DND-41 (cell line): Measurements from ENCODE around the gene CACNA1D.
A peak's percentile ranks its signal among the peaks of the same experiment; 100 is the strongest.

Experiments used
- ATAC-seq: fragments of 200-7000 bp; cut with Tn5 transposase; 3 replicates; pipeline ENCODE4 v1.9.1; 2021; ENCODE audit warnings: low read depth; ENCODE audit not compliant: insufficient read depth
- DNase-seq: peaks from one replicate; pipeline ENCODE4 v3.0.0-alpha.2; 2020
- H2AFZ ChIP-seq: 2 replicates; pipeline ENCODE4 v1.6.0; 2012; ENCODE audit warnings: low read depth, low read length
- H3K27ac ChIP-seq: 2 replicates; pipeline ENCODE4 v1.5.1; 2012; ENCODE audit warnings: low read length, inconsistent platforms
- H3K27me3 ChIP-seq: fragments of 200-600 bp; sonication (generic); 2 replicates; pipeline ENCODE4 v1.6.0; 2012; ENCODE audit warnings: low read length, mild to moderate bottlenecking, inconsistent platforms; ENCODE audit not compliant: insufficient read depth, poor library complexity
- H3K36me3 ChIP-seq: 2 replicates; pipeline ENCODE4 v1.5.1; 2012; ENCODE audit warnings: low read length, inconsistent platforms; ENCODE audit not compliant: insufficient read depth
- H3K4me1 ChIP-seq: 2 replicates; pipeline ENCODE4 v1.5.1; 2012; ENCODE audit warnings: mild to moderate bottlenecking, low read length; ENCODE audit not compliant: insufficient read depth
- H3K4me2 ChIP-seq: 2 replicates; pipeline ENCODE4 v1.6.0; 2012; ENCODE audit warnings: mild to moderate bottlenecking, moderate library complexity, low read length, inconsistent platforms; ENCODE audit not compliant: insufficient read depth
- H3K4me3 ChIP-seq, 2 experiments: fragments of 200-600 bp in 1 of 2; shearing (Covaris generic) in 1 of 2; 2 replicates each; pipeline ENCODE4 v1.5.1; 2012 to 2016; ENCODE audit warnings: inconsistent platforms in 2 of 2, low read length in 2 of 2, mild to moderate bottlenecking in 2 of 2, low read depth in 1 of 2, moderate library complexity in 1 of 2
- H3K79me2 ChIP-seq: 2 replicates; pipeline ENCODE4 v1.6.0; 2012; ENCODE audit warnings: low read length, inconsistent platforms; ENCODE audit not compliant: insufficient read depth
- H3K9ac ChIP-seq: 2 replicates; pipeline ENCODE4 v1.6.0; 2012; ENCODE audit warnings: low read depth, mild to moderate bottlenecking, inconsistent platforms, low read length, moderate library complexity
- H3K9me3 ChIP-seq: 2 replicates; pipeline ENCODE4 v1.5.1; 2012; ENCODE audit warnings: low read length, moderate library complexity, mild to moderate bottlenecking, inconsistent platforms; ENCODE audit not compliant: insufficient read depth, severe bottlenecking
- H4K20me1 ChIP-seq: 2 replicates; pipeline ENCODE4 v1.6.0; 2012; ENCODE audit warnings: low read length; ENCODE audit not compliant: insufficient read depth
- CTCF ChIP-seq: IDR thresholded peaks from 2 replicates; pipeline ENCODE4 v1.5.1; 2012; ENCODE audit warnings: borderline replicate concordance, low read length, moderate library complexity, mild to moderate bottlenecking; ENCODE audit not compliant: poor library complexity, severe bottlenecking; ENCODE audit errors: extremely low read depth
- EZH2 ChIP-seq: IDR thresholded peaks from 3 replicates; pipeline ENCODE4 v1.6.1; 2012; ENCODE audit warnings: borderline replicate concordance, low read depth, mild to moderate bottlenecking, moderate library complexity, low read length, inconsistent platforms; ENCODE audit not compliant: severe bottlenecking

CACNA1D gene

DNA sequence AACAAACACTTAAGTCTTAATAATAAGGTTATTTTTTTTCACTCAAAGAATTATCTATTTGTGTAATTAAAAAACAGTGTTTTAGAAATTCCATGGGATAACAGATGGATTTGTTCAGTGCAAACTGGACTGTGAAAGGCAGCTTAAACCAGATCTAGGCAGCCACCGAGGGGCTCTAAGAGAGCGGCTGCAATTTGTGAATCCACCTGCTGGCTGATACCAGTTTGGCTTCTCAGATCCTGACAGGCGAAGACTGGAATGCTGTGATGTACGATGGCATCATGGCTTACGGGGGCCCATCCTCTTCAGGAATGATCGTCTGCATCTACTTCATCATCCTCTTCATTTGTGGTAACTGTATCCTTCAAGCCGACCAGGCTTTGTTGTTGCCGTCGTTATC is 232.2 kb downstream of the CACNA1D start:
- TF ChIP-seq EZH2 (no peak), CTCF (no peak)
- ATAC-seq (no peak), DNase-seq (no peak)
- Histone ChIP-seq H3K9ac (no peak overlapping the region), H4K20me1 (no peaks in the 10 kb centered on the region), H3K9me3 (no peaks in the 10 kb centered on the region), H2AFZ (no peak overlapping the region), H3K27me3 (peaks cover 8% of the 10 kb centered on the region), H3K79me2 (no peaks in the 10 kb centered on the region), H3K27ac (no peak overlapping the region), H3K4me3 (no peak overlapping the region), H3K4me1 (no peaks in the 10 kb centered on the region), H3K4me2 (no peak overlapping the region), H3K36me3 (no peaks in the 10 kb centered on the region)

- no peak for ATAC-seq
- Histone ChIP-seq H3K79me2 (no peaks in the 10 kb centered on the region), H3K9me3 (no peaks in the 10 kb centered on the region)
Observed at GRCh38 chr3:53728606-53729005, 234.2 kb downstream of the CACNA1D start.

GRCh38 chr3:53729159-53729558 is 234.7 kb downstream of the CACNA1D start:
- H3K9ac ChIP-seq: no peak overlapping the region
- ATAC-seq (no peak), DNase-seq (no peak)
- peaks cover 8% of the 10 kb centered on the region for H3K27me3 ChIP-seq
- no peaks in the 10 kb centered on the region for H3K79me2 ChIP-seq
- H3K27ac ChIP-seq: no peak overlapping the region
- no peaks in the 10 kb centered on the region for H3K36me3 ChIP-seq
- H3K4me1 ChIP-seq: no peaks in the 10 kb centered on the region
- no peak overlapping the region for H3K4me2 ChIP-seq
- H2AFZ ChIP-seq: no peak overlapping the region
- H4K20me1 ChIP-seq: no peaks in the 10 kb centered on the region
- no peaks in the 10 kb centered on the region for H3K9me3 ChIP-seq
- TF ChIP-seq CTCF (no peak), EZH2 (no peak)
- H3K4me3 ChIP-seq: no peak overlapping the region

More at GRCh38 chr3:53728606-53729005, 234.2 kb downstream of the CACNA1D start:
- Histone ChIP-seq H3K27ac (no peak overlapping the region), H3K9ac (no peak overlapping the region), H2AFZ (no peak overlapping the region), H3K36me3 (no peaks in the 10 kb centered on the region), H4K20me1 (no peaks in the 10 kb centered on the region), H3K4me2 (no peak overlapping the region), H3K27me3 (peaks cover 8% of the 10 kb centered on the region), H3K4me1 (no peaks in the 10 kb centered on the region), H3K4me3 (no peak overlapping the region)
- no peak for TF ChIP-seq CTCF
- TF ChIP-seq EZH2: no peak
- no peak for DNase-seq

- H3K36me3 ChIP-seq: no peaks in the 10 kb centered on the region
- H3K4me1 ChIP-seq: no peaks in the 10 kb centered on the region
- no peak overlapping the region for H3K9ac ChIP-seq
- ATAC-seq: no peak
- no peak overlapping the region for H3K4me3 ChIP-seq
- no peak overlapping the region for H2AFZ ChIP-seq
- H3K27ac ChIP-seq: no peak overlapping the region
- H3K79me2 ChIP-seq: no peaks in the 10 kb centered on the region
- DNase-seq: no peak
- TF ChIP-seq EZH2: no peak
- TF ChIP-seq CTCF: peak; percentile 3
- no peaks in the 10 kb centered on the region for H3K9me3 ChIP-seq
- H4K20me1 ChIP-seq: no peaks in the 10 kb centered on the region
- peaks cover 8% of the 10 kb centered on the region for H3K27me3 ChIP-seq
- no peak overlapping the region for H3K4me2 ChIP-seq
Observed at GRCh38 chr3:53729618-53730017, 235.2 kb downstream of the CACNA1D start.
